GM19467 (cell line): ENCODE measurements around the gene ADGRA3.
"Not testable (repeated sequence)": the region's sequence is repeated elsewhere in the genome, so short reads cannot be mapped to it uniquely, and the experiment has no call there.

Experiments
- ATAC-seq: cut with Tn5 transposase; IDR thresholded peaks from one replicate; pipeline ENCODE4 v1.9.1; 2021; ENCODE audit warnings: mild to moderate bottlenecking, moderate library complexity; ENCODE audit not compliant: unreplicated experiment

Gene ADGRA3

GRCh38 chr4:22480675-22481327 is 35.1 kb downstream of the ADGRA3 start:
- ATAC-seq: no peak

DNA sequence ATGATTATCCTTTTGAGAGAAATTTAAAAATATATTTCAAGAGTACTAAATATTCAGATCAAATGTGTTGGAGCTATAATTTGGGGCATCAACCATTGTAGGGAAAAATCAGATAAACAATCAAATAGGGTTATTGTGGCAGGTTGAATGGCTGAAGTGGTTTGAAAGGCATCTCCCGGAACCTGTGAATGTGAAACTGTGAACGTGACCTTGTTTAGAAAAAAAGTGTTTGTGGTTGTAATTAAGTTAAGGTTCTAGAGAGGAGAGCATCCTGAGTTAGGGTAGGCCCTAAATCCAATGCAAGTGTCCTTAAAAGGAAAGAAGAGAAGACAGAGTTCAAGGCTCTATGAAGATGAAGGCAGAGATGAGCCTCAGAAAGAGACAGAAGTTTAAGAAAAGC is 37.4 kb downstream of the ADGRA3 start:
- no peak for ATAC-seq

- ATAC-seq: no peak
These were observed 38.1 kb downstream of the ADGRA3 start for GRCh38 chr4:22477813-22478182.

DNA sequence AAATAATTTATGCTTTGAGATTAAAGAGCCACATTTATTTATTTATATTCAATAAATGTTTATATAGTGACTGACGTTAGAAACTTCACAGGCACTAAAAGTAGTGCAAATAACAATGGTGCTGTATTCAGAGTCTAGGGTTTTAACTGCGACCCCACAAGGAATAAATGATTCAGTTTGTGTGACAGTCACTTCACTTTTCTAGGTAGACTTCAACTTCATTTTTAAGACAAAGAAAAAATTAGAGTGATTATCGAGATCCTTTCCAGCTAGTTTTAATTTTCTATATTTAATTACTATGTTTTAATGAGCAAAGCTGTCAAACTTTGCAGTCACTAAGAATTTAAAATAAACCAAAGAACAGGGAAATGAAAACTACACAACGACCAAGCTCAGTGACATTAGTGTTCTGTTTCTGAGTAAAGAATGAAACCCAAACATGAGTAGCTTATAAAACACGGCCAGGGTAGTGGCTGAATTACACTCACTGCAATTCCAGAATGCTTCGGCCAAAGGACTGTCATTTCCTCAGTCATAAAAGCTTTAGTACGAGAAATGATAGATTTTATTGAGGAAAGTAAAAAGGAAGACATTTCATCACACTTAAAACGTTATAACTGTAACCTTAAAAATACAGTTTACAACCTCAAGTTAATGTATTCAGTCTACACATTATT is 38.6 kb downstream of the ADGRA3 start:
- ATAC-seq: no peak

GRCh38 chr4:22476011-22476410 is 39.9 kb downstream of the ADGRA3 start:
- ATAC-seq: no peak

GRCh38 chr4:22475311-22475646 is 40.6 kb downstream of the ADGRA3 start:
- not testable (repeated sequence) for ATAC-seq

GRCh38 chr4:22474636-22475310 is 41.1 kb downstream of the ADGRA3 start:
- ATAC-seq: no peak

- ATAC-seq: no peak
These were observed 42.6 kb downstream of the ADGRA3 start for GRCh38 chr4:22473268-22473667.

GRCh38 chr4:22471999-22472461 is 43.8 kb downstream of the ADGRA3 start:
- no peak for ATAC-seq

- no peak for ATAC-seq
These were observed 44.4 kb downstream of the ADGRA3 start for GRCh38 chr4:22471419-22471818.

DNA sequence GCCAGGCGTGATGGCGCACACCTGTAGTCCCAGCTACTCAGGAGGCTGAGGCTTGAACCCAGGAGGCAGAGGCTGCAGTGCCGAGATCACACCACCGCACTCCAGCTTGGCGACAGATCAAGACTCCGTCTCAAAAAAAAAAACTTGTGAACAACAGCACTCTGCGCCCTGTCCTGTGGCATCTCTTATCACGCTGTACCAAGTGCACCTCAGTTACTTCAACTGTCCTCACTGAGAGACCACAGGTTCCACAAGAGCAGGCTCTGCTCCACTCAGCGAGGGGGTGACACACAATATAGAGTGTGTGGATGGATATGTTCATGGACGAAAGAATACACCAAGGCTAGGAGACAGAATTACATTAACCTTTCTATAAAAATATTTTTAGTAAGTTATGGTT is 49.3 kb downstream of the ADGRA3 start:
- no peak for ATAC-seq

DNA sequence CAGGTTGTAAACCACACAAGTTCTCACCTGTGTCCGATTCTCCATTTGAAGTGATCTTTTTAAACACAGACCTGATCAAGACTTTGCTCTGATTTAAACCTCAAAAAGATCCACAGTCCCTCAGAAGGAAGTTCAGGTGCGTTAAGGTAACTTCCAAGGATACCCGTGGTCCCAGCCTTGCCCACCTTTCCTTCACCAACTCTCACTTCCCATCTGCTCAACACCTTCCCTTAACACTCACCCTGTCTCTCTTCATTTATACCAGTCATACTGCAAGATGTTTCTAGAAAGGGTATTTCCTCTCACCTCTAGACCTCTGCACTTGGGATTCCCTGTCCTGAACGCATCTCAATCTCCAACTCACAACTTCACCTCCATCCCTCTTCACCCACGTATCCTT is 49.9 kb downstream of the ADGRA3 start:
- ATAC-seq: no peak

GRCh38 chr4:22465349-22465748 is 50.5 kb downstream of the ADGRA3 start:
- no peak for ATAC-seq

DNA sequence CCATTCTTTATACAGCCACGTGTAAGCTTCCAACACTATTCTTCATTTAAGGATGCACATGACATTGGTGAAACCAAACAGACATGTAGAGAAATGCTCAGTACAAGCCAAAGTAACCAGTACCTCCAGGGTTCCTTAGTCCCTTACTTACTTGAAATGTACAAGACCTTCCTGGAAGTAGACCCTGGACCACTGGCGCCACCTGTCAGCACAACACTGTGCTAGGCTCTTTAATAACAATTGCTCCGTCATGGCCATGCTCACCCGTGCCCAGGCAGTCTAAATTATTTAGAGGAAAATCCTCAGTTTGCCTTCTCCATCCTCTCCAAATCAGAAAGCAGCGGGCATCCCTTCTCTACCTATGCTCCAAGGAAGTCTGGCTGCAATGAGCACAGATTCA is 52.7 kb downstream of the ADGRA3 start:
- no peak for ATAC-seq

- no peak for ATAC-seq
These were observed 53.2 kb downstream of the ADGRA3 start for GRCh38 chr4:22462688-22463087.

DNA sequence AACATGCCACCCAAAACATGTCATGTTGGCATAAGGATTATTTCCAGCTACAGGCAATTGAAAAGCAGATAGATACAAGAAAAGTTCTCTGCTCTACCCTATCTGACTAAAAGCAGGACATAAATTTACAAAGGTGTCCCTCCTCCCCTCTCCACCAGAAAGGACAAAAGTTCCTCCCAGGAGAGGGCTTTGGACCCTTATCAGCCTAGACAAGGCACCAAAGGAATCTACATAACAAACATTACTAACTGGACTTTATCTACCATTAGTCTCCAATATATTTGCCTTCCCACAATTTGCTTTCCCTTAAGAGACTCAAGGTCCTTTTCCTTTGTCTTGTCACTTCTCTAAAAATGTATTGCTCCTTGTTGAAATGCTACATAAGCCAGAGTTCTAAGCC is 55.6 kb downstream of the ADGRA3 start:
- ATAC-seq: no peak

- no peak for ATAC-seq
These were observed 57.8 kb downstream of the ADGRA3 start for GRCh38 chr4:22458098-22458497.

DNA sequence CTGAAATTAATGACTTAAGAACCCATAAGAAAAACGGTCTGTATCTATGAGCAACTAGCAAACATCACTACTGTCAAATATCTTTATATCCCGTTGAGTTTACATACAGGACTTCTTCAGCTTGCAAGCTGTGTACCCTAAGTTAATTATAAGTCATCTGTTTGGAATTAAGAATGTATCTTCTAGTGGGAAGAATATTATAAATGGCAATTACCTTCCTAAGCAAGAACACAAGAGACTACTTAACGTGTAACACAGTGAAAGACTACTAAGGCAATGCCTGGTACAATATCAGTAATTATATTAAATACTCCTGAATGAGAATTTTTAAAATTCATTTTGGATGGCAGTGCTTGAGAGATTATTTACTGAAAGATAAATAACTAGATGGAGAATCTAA is 58.5 kb downstream of the ADGRA3 start:
- ATAC-seq: no peak

DNA sequence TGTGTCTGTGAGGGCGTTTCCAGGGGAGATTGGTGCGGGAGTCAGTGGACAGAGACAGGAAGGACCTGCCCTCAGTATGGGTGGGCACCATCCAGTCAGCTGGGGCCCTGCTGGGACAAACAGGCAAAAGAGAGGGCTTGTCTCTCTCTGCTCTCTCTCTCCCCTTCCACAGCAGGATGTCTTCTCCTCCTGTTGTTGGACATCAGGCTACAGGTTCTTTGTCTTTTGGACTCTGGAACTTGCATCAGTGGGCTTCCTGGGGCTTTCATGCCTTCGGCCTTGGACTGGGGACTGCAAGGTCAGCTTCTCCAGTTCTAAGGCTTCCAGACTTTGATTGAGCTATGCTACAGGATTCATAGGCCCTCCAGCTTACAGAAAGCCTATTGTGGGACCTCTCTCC is 59.6 kb downstream of the ADGRA3 start:
- no peak for ATAC-seq

- ATAC-seq: no peak
These were observed 60.9 kb downstream of the ADGRA3 start for GRCh38 chr4:22454955-22455354.

GRCh38 chr4:22454216-22454838 is 61.5 kb downstream of the ADGRA3 start:
- ATAC-seq: no peak

DNA sequence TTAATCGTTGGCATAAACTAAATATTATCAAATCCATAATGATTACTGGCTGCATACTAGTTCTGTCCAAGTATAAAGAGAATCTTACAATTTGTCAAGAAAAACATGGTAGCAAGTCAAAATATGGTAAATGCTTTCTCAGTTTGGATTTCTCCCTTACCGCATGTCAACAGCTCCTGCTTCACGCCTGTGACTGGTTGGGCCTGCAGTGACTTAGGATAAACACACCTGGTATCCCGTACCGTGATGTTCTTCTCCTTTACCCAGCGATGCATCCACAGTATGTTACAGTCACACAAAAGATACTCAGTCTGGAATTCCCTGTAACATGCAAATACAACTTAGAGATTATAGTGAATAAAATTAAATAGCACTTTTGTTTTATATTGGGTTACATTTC is 71.1 kb downstream of the ADGRA3 start:
- ATAC-seq: no peak
